Ureter (tissue), 1 donor: ENCODE data around the gene CIBAR2. TPM values are rescaled to one million over a fixed set of nuclear protein-coding genes. Genes with fewer than 3 reads are reported as not detected.

Source experiments
- DNase-seq: peaks from one replicate; pipeline ENCODE4 v3.0.0-alpha.2; 2020; ENCODE audit warnings: low spot score
- total RNA-seq: library from RNA; stranded (reverse); gene quantifications from one replicate; pipeline ENCODE4 v1.2.4, GENCODE V29; 2023
- donor health status: DM: yes; HTN: yes; CAD: no.

CIBAR2 gene
- total RNA-seq, 1 donor from 2014 or later, result not detected

DNA sequence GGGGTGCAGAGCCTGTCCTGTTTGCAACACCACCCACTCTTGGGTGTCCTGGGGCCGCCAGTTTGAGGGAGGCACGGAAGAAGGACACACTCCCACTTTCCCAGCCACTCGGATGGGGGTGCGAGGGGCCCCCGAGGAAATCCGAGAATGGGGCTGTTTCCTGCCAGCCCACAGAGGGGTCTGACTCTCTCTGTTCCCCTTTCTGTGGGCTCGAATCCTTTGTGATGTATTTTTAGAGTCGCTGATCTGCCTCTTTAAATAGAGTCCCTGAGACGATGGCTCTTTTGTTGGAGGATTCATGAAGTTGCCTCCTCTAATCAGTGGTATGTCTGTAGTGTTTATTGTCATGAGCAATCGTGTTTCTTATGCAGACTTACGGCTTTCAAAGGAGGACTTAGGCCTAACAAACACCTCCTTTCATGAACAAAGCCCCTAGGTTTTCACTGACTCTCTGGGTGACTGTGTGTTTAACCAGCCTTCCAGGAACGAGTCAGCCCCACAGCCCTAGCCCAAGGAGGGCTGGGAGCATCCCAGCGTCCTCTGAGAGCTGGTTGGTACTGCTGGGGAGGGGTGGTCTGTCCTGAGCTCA, 29.1 kb downstream of the CIBAR2 start:
- no peak for DNase-seq

DNA sequence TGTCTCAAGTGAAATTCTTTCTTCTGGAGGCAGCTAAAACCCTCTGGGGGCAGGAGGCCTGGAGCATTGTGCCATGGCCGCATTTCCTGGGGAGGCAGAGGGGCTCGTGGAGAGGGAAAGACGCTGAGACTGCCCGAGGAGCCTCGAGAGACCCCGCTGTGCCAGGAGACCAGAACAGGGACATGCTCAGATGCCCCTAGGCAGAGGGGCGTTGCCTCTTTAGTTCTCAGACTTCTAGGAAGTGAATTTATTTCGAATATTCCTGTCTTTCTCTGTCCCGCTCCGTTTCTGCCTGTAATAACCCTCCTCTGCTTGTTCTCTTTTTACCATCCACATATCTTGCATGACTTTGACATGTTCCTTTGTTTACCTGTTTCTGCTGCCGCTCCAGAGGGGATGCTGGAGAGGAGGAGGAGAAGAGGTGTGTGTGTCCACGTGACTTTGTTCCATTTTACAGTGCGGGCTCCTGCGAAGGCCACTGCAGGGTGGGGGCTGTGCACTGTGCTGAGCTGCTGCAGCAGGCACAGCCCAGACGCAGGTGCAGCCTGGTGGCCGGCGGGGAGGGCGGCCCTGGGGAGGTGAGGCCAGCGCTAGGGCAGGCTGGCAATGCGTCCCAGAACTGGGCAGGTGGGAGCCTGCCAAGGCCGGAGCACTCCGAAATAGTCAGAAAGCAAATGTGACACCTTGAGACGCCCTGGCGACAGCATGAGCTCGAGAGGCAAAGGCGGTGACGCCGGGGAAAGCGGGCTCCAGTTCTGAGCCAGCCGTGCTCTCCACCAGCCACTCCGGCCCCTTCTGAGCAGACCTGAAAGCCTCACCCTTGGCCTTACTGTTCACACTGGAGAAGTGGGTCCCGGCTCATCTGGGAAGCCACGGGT, 29.9 kb downstream of the CIBAR2 start:
- no peak for DNase-seq

GRCh38 chr16:85081765-85082164, 30.5 kb downstream of the CIBAR2 start:
- DNase-seq, result no peak

GRCh38 chr16:85081038-85081437, 31.2 kb downstream of the CIBAR2 start:
- no peak for DNase-seq

GRCh38 chr16:85079785-85080570, 32.3 kb downstream of the CIBAR2 start:
- no peak for DNase-seq

DNA sequence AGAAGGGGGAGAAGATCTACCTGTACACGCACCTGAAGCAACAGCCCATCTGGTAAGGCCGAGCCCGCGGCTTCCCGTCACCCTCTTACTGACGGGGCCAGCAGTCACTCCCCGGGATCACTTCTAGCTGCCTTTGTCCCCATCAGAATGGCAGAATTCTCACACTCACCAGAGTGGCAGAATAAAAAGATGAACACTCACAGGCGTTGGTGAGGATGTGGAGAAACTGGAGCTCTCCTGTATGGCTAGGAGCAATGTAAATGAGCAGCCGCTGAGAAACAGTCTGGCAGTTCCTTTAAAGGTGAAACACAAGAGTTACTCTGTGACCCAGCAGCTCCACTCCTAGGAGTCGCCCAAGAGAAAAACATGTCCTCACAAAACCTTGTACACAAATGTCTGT, 33.3 kb downstream of the CIBAR2 start:
- DNase-seq, result no peak

DNA sequence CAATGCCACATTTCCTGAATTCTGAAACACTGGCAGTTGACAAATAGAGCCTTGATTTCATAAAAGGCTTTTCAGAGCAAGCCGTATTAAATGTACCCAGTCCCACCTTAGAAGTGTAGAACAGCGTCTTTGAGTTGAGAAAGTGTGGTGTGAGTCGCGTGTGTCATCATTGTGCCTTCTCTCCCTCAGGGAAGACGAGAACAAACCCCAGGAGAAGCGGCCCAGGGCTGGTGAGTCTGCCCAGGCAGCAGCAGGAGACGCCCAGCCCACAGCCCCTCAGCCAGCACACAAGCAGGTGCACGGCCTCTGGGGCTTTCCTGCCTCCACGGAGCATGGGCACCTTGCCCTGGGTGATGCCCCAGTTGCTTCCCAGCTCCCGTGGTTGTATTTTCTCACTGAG, 34.0 kb downstream of the CIBAR2 start:
- DNase-seq, result no peak

DNA sequence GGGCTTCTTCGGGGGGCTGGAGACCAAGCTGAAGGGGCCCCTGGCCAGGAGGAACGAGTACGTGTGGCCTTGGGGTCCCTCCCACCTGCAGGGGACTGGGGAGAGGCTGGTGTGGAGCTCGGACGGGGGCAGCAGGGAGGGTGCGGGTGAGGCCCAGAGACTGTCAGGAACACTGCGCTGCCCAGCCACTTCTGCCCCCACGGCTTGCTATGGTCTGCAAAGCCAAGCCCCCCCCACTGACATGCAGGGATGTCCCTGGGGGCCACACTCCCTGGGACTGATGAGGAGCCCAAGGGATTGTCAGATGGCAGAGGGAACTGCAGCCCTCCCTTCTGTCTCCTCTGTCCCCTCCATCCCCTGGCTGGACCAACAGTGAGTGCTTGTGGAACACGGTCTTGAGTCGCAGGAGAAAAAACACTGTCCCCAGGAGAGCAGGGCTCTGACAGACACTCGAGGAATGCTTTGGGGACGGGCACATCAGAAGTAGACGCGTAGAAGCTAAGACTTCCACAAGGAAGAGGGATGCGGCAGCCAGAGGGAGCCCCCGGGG, 34.6 kb downstream of the CIBAR2 start:
- DNase-seq, result no peak

DNA sequence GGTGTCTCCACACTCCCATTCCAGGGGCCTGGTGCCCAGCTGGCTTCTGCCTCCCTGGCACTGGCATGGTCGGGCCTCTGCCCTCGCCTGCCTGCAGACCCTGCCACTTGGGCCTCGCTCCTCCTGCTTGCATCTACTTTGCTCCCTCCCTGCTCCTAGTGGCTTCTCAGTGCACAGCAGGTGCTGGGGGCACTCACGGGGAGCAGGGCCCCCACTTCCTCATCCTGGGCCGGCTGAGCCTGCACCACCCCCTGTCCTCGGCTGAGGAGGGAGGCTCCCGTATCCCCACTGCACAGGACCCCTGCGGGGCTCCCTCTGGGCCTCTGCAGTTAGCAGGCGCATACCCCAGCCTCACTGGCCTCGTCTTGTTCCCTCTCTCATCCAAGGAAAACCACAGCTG, 35.2 kb downstream of the CIBAR2 start:
- no peak for DNase-seq

- no peak for DNase-seq
These were observed 36.9 kb downstream of the CIBAR2 start for GRCh38 chr16:85075236-85075924.

DNA sequence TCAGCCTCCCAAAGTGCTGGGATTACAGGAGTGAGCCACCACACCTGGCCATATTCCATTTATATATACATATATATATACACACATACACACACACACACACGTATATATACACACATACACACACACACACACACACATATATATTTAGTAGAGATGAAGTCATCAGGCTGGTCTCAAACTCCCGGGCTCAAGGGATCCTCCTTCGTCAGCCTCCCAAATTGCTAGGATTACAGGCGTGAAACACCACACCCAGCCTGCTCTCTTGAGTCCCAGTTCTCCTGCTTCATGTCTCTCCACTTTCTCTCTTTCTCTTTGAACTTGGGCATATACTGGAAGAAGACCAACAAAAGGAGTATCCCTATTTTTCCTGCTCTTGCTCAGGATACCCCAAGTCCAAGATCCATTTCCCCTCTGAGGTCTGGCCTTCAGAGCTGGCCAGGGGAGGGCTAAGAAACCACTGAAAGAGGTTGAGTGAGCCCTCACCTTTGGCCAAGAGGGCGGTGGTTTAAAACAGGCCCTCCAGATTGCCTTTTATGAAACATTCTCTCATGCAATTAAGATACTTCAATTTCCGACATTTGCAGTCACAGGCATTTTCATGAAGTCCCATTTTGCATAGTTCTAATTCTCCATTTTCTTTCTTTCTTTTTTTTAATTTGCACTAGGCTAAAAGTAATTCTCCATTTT, 37.9 kb downstream of the CIBAR2 start:
- no peak for DNase-seq

GRCh38 chr16:85072947-85073346, 39.3 kb downstream of the CIBAR2 start:
- DNase-seq, result peak; percentile 66

- no peak for DNase-seq
These were observed 40.0 kb downstream of the CIBAR2 start for GRCh38 chr16:85072076-85072860.

GRCh38 chr16:85069171-85069570, 43.1 kb downstream of the CIBAR2 start:
- no peak for DNase-seq

DNA sequence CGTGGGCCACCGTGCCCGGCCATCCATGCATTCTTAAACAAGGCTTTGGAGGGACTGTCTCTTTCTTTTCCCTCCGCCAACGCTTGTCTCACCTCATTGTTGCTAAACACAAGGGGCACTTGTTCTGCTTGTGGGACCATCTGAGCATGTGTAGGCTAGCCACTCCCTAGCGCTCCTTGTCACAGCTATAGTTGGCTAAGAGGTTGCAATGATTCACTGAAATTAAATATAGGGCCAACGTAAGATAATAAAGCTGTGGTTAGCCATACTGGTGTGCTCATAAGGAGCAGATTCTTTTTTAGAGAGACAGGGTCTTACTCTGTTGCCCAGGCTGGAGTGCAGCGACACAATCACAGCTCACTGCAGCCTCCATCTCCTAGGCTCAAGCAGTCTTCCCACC, 43.5 kb downstream of the CIBAR2 start:
- DNase-seq, result no peak

GRCh38 chr16:85067426-85067825, 44.8 kb downstream of the CIBAR2 start:
- DNase-seq, result no peak

GRCh38 chr16:85067024-85067423, 45.2 kb downstream of the CIBAR2 start:
- DNase-seq, result no peak

DNA sequence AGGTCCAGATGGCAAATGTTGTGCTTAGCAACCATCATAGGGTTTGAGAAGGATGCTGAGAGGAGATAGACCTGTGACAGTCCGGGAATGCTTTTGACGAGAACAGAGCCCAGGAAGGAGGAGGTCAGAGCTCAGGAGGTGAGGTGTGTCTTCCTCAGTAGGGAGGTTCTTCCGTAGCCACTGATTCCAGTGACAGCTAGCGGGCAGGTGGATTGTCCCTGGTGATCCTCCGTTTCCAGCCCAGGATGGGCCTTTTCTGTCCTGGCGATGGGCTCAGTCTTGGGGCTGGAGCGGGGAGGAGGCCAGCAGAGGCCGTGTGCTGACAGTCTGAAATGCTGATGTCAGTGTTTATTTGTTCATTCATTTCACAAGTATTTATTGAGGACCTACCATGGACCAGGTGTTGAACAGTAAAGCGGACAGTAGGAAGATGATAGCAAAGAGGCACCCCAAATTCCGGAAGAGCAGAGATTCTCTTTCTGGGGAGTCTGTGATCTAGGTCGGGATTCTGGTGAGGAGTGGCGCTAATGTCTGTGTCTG, 45.9 kb downstream of the CIBAR2 start:
- no peak for DNase-seq

DNA sequence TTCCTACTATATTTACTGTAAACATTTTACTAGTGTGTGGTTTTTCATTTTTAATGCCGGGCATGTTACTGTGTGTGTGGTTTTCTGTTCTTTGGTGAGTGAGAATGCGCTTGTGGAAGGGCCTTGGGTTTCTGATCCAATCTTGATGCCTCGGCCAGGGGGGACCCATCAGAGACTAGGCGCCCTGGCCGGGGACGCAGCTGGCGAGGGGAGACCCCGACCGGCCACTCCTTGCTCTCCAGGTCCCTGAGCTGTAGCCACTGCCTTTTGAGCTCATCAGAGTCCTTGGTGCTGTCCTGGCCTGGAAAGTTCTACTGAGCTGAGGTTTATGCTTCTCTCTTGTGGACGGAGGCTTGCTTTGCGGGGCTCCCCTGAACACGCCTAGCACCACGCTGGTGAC, 47.2 kb downstream of the CIBAR2 start:
- no peak for DNase-seq

DNA sequence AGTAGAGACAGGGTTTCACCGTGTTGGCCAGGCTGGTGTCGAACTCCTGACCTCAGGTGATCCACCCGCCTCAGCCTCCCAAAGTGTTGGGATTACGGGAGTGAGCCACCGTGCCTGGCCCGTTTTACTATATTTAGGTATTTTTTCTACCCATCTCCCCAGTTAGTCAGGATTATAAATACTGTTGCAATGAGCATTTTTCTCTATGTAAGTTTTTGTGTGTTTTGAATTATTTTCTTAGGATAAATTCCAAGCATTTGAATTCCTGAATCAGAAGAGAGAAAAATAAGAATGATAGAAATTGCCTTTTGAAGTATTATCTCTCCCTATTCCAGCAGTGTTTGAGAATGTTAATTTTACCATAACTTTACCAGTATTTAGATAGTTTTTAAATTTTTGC, 48.1 kb downstream of the CIBAR2 start:
- no peak for DNase-seq
